GM19467 (cell line): ENCODE measurements around the gene GABRA5.
"Not testable (repeated sequence)": the region's sequence is repeated elsewhere in the genome, so short reads cannot be mapped to it uniquely, and the experiment has no call there.

Experiments used
- ATAC-seq: cut with Tn5 transposase; IDR thresholded peaks from one replicate; pipeline ENCODE4 v1.9.1; 2021; ENCODE audit warnings: mild to moderate bottlenecking, moderate library complexity; ENCODE audit not compliant: unreplicated experiment

Gene GABRA5

DNA sequence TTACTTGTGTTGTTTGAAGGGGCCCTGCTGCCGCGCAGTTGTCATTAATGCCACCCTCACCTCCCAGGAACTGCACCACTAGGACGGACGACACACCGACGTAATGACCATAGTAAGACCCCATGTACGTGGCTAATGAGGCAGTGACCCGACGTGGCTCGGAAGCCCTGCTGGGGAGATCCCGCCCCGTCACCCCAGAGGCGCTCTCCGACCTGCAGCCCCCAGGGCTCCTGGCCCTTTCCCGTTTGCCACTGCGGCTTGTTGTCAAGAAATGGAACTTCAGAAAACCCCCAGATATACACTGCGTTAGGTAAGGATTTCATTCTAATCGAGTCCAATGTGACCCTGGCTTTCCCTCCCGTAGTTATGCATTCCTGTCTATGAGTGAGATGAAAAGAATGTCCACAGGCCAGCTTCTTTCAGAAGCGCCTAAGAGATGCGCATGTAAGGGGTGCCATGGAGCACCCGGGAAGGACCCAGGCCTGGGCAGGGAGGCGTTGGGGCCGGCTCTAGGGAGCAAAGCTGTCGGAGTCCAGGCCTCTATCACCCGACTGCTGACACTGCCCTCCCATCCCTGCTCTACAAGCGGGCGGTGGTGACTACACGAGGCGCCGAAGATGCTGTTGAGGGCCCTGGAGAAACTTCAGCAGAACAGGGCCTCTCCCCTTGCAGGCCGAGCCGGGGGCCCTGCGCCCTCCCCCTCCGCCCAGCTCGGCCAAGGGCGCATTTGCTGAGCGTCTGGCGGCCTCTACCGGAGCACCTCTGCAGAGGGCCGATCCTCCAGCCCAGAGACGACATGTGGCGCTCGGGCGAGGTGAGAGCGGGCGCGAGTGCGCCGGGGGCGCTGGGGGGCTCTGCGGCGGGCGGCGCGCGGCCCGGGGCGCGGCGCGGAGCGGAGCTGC, at the start of gene GABRA5:
Gene GABRA5 (plus strand): TSS at position 765 of the 902 bp plus-strand sequence. CDS start 2,187 bp downstream, outside the sequence.
- ATAC-seq, result no peak

- ATAC-seq, result not testable (repeated sequence)
These were observed 35.7 kb upstream of the GABRA5 start for GRCh38 chr15:26831191-26831590.

- ATAC-seq, result no peak
These were observed 34.9 kb upstream of the GABRA5 start for GRCh38 chr15:26831951-26832350.

- no peak for ATAC-seq
These were observed 28.0 kb upstream of the GABRA5 start for GRCh38 chr15:26838742-26839460.

GRCh38 chr15:26841514-26841913, 25.3 kb upstream of the GABRA5 start:
- no peak for ATAC-seq

DNA sequence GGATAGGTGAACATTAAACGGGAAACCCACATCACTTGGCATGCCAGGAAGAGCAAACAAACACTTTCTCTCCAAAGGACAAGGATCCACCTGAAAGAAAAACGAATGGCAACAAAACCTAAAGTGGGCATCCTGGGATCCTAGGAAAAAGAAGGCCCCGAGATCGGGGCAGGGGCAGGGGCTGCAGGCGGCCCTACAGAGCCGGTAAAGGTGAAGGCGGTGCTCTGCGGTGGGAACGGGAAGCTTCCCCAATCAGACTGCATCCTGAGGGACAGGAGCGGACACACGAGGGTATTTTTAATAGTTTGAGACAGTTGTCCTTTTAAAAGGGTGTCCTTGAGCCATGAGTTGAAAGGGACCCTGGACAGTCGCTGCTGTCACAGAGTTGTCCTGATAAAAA, 24.9 kb upstream of the GABRA5 start:
- ATAC-seq, result no peak

- no peak for ATAC-seq
These were observed 24.5 kb upstream of the GABRA5 start for GRCh38 chr15:26842391-26842790.

- no peak for ATAC-seq
These were observed 22.0 kb upstream of the GABRA5 start for GRCh38 chr15:26844901-26845300.

- no peak for ATAC-seq
These were observed 18.4 kb upstream of the GABRA5 start for GRCh38 chr15:26848498-26848897.

- ATAC-seq, result no peak
These were observed 16.7 kb upstream of the GABRA5 start for GRCh38 chr15:26850161-26850560.

- no peak for ATAC-seq
These were observed 13.9 kb upstream of the GABRA5 start for GRCh38 chr15:26852980-26853379.

GRCh38 chr15:26854435-26854834, 12.4 kb upstream of the GABRA5 start:
- no peak for ATAC-seq

GRCh38 chr15:26864664-26865191, 2.1 kb upstream of the GABRA5 start:
- no peak for ATAC-seq

- ATAC-seq, result no peak
These were observed 542 bp downstream of the GABRA5 start for GRCh38 chr15:26867200-26868007.

GRCh38 chr15:26868029-26868685, 1.3 kb downstream of the GABRA5 start:
- no peak for ATAC-seq

- no peak for ATAC-seq
These were observed 2.8 kb downstream of the GABRA5 start for GRCh38 chr15:26869628-26870027.

GRCh38 chr15:26870346-26870745, 3.5 kb downstream of the GABRA5 start:
- ATAC-seq, result no peak

- ATAC-seq, result no peak
These were observed 5.3 kb downstream of the GABRA5 start for GRCh38 chr15:26872206-26872605.

- no peak for ATAC-seq
These were observed 7.0 kb downstream of the GABRA5 start for GRCh38 chr15:26873846-26874245.

- ATAC-seq, result no peak
These were observed 8.1 kb downstream of the GABRA5 start for GRCh38 chr15:26874774-26875475.
